Psoas muscle (tissue), 8 donors: ENCODE results near the gene PLXND1. TPM values are rescaled to one million over a fixed set of nuclear protein-coding genes. Genes with fewer than 3 reads are reported as not detected.

ENCODE experiments used
- ATAC-seq, 4 donors: fragments of 200-7000 bp; cut with Tn5 transposase; one replicate each; pipeline ENCODE4 v1.9.1; 2020; ENCODE audit warnings: moderate library complexity in 3 of 4, mild to moderate bottlenecking in 2 of 4
- DNase-seq, 2 donors: peaks; one replicate each; pipeline ENCODE4 v3.0.0-alpha.2; 2020
- H3K27ac ChIP-seq: fragments of 200-600 bp; one replicate; pipeline ENCODE4 v1.8.0; 2022
- H3K27me3 ChIP-seq, 3 donors: fragments of 200-600 bp in 1 of 3; one replicate each; pipeline versions ENCODE4 v1.6.1 to v1.8.0; 2013 to 2022; ENCODE audit warnings: low read length in 2 of 3, mild to moderate bottlenecking in 2 of 3, moderate library complexity in 1 of 3; ENCODE audit not compliant: insufficient read depth in 3 of 3
- H3K36me3 ChIP-seq, 2 donors: fragments of 200-600 bp in 1 of 2; one replicate each; pipeline versions ENCODE4 v1.6.1 to v1.8.0; 2013 to 2022; ENCODE audit warnings: low read depth in 1 of 2, mild to moderate bottlenecking in 1 of 2, moderate library complexity in 1 of 2; ENCODE audit not compliant: insufficient read depth in 1 of 2
- H3K4me1 ChIP-seq: fragments of 200-600 bp; one replicate; pipeline ENCODE4 v1.8.0; 2022
- H3K4me3 ChIP-seq: fragments of 200-600 bp; one replicate; pipeline ENCODE4 v1.8.0; 2022; ENCODE audit warnings: mild to moderate bottlenecking
- H3K9me3 ChIP-seq: fragments of 200-600 bp; one replicate; pipeline ENCODE4 v1.8.0; 2022
- WGBS, 3 donors: extraction: QIAGEN DNeasy Blood & Tissue Kit; methylation state at CpG; one replicate each; pipeline versions ENCODE4 v1.1.6 to v1.1.7; 2013; 5-methylcytosine and 5-hydroxymethylcytosine counted together
- intact Hi-C, 2 donors: fragments of 100-400 bp; cut with DNase I; formaldehyde crosslinking; loops; one replicate each; pipeline versions ENCODE4 v1.11.0 to v1.14.2; 2022
- polyA plus RNA-seq, 3 donors: library from polyadenylated mRNA; stranded (reverse); fragments of 200-250 nt; gene quantifications; one replicate each; pipeline ENCODE4 v1.2.3, GENCODE V29; 2013
- total RNA-seq, 4 donors: library from RNA; stranded (reverse); fragmentation: NEBNext Ultra II Directional in 2 of 4; extraction: Animal tissue kit (Norgen Biotek cat#: 25700) in 2 of 4; gene quantifications; one replicate each; pipeline versions ENCODE4 v1.2.1 to v1.2.4, GENCODE V29; 2021 to 2023
- TF ChIP-seq, protein P1 (sequence below): fragments of 200-600 bp; IDR thresholded peaks from one replicate; pipeline ENCODE4 v1.8.0; 2022; ENCODE audit warnings: antibody characterized with exemption
- donor health status: healthy with polysubstance abuse.
- donor health status: DM: no; HTN: no; CAD: no; lungs with moderate emphysema.
- donor health status: Bipolar disorder and iron deficiency.
- donor health status: healthy.
- donor health status: DM: yes; HTN: yes; CAD: no.
- donor health status: DM: no; HTN: no; CAD: no.
- donor health status: DM: no; HTN: no; CAD: no.
- donor health status: DM: yes; HTN: yes; CAD: no.

Gene PLXND1
- total and polyA plus RNA-seq, 7 donors: 15.5 to 49.9 (median 28.2) TPM

DNA sequence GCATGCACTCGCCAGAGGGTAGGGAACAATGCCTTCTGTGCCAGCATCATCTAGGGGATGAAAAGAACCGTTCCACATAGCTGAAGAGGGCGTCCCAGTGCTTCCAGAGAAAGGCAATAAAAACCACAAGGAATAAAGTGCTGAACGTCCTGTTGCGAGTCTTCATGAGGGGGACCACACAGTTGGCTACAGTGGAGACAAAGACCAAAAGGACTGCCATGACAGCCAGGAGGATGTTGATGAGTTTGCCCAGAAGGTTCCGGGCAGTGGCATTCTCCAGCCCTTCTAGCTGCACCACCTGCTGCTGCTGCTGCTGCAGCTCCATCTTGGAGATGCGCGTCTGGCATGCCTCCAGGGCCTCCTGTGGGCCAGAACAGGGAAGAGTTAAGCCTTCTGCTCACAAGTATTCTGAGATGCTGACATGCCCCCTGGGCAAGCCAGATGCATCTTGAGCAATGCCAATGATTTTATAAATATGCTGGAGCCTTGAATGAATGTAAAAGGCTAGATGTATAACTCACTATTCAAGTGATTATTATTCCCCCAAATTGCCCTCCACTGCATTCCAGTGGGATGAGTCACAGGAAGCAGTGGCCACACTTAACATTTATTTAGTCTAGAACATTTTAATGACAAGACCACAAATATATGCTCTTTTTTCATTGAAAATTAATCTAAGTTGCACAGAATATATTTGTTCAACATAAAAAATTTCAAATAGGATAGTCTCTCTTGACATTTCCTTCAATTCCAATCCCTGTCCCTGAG is 45.1 kb upstream of the PLXND1 start:
- ATAC-seq: peak; percentile 57 to 78 (median 64)
- H3K4me3 ChIP-seq: no peak overlapping the region
- no peaks in the 10 kb centered on the region for H3K9me3 ChIP-seq
- intact Hi-C loops: loop anchor here (2.0 to 5.0 kb wide), 3 partner anchors 71 to 281 kb away; no protein-coding TSS in a partner anchor
- H3K36me3 ChIP-seq: peaks cover 0 to 24% of the 10 kb centered on the region in 2 donors
- H3K27ac ChIP-seq: peak overlapping the region; percentile 56
- TF ChIP-seq, protein P1, sequence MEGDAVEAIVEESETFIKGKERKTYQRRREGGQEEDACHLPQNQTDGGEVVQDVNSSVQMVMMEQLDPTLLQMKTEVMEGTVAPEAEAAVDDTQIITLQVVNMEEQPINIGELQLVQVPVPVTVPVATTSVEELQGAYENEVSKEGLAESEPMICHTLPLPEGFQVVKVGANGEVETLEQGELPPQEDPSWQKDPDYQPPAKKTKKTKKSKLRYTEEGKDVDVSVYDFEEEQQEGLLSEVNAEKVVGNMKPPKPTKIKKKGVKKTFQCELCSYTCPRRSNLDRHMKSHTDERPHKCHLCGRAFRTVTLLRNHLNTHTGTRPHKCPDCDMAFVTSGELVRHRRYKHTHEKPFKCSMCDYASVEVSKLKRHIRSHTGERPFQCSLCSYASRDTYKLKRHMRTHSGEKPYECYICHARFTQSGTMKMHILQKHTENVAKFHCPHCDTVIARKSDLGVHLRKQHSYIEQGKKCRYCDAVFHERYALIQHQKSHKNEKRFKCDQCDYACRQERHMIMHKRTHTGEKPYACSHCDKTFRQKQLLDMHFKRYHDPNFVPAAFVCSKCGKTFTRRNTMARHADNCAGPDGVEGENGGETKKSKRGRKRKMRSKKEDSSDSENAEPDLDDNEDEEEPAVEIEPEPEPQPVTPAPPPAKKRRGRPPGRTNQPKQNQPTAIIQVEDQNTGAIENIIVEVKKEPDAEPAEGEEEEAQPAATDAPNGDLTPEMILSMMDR: no peak
- DNase-seq: peak; percentile 45 to 65
- WGBS, 3 donors: 37 to 59% (median 44%) methylated on average over 8 of the region's 8 CpGs
- no peaks in the 10 kb centered on the region for H3K27me3 ChIP-seq
- peaks cover 51% of the 10 kb centered on the region for H3K4me1 ChIP-seq

DNA sequence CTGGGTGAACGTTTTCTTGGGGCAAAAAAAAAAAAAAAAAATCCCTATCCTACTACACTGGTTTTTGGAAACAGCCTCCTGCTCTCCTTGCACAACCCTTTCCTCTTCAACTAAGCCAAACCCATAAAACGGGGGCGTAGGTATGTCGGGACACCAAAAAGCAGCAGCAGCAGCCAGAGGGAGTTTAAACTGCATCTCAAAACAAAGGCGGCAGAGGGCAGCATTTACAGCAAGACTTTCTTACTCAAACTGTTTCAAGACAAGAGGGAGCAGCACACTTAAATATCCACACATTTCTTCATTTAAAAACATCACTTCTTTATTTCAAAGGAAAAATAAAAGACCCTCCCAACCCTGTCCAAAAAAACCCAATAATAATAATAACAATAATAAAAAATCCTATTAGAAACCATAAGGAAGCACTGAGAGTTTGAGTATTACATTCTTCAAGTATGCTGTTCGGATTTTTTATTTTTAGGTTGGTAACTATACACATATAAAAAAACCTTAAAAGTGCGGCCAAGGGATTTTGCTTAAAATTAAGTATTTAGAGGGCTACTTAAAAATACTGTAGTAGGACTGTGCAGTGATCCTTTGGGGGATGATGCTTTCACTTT is 43.9 kb upstream of the PLXND1 start:
- TF ChIP-seq, protein P1: peak; percentile 64

DNA sequence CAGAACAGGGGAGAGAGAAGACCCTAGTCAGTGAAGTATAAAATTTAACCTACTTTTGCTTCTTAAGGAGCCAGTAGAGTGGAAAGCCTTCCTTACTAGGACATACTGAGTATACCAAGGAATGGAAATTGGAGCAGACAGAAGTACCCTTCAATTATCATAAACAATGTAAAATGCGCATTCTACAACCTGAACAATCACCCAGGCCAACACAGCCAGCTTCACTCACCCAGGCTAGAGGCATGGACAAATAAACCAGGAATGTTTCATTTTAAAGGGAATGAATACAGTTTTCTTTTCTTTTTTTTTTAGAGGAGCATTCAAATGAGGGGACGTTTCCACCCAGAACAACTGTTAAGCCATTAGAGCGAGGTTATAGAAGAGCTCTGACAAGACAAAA is 41.9 kb upstream of the PLXND1 start:
- H3K9me3 ChIP-seq: no peaks in the 10 kb centered on the region
- H3K4me1 ChIP-seq: peaks cover 30% of the 10 kb centered on the region
- ATAC-seq (no peak), DNase-seq (no peak)
- H3K36me3 ChIP-seq: peaks cover 0 to 11% of the 10 kb centered on the region in 2 donors
- TF ChIP-seq, protein P1: no peak
- 81 to 93% (median 82%) methylated on average over 3 of the region's 3 CpGs for WGBS, 3 donors
- no peaks in the 10 kb centered on the region for H3K27me3 ChIP-seq
- H3K4me3 ChIP-seq: no peak overlapping the region
- no peak overlapping the region for H3K27ac ChIP-seq
- intact Hi-C loops: no loop called here

More for the DNA sequence above, 43.9 kb upstream of the PLXND1 start:
- DNase-seq (peak; percentile 66 to 72), ATAC-seq (peak; percentile 53 to 81 (median 71))
- H3K9me3 ChIP-seq: no peaks in the 10 kb centered on the region
- H3K27me3 ChIP-seq: no peaks in the 10 kb centered on the region
- H3K4me3 ChIP-seq: no peak overlapping the region
- peaks cover 0 to 24% of the 10 kb centered on the region in 2 donors for H3K36me3 ChIP-seq
- WGBS, 3 donors: 26 to 31% (median 30%) methylated on average over 7 of the region's 7 CpGs
- peaks cover 44% of the 10 kb centered on the region for H3K4me1 ChIP-seq
- intact Hi-C loops: loop anchor here (1.0 to 5.0 kb wide), 4 partner anchors 72 to 282 kb away; no protein-coding TSS in a partner anchor
- H3K27ac ChIP-seq: no peak overlapping the region

DNA sequence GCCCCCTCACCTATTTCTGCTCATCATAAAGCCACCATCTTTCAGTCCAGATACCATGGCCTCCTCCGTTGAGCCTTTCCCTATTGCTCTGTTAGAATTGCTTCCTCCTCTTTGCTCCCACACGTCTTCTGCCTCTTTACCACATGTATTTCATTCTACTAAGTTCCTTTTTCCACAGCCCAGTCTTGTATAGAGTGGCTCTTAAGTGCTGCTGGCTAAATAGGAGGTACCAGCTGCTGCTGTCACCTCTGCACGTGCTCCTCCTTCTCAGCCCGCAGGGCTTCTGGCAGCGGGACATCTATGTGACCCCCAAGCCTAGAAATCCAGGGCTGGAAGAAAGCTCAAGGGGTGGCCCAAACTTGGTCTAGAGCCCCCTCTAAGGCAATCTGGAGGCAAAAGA is 38.8 kb upstream of the PLXND1 start:
- WGBS, 3 donors: 49 to 52% (median 50%) methylated on average over 5 of the region's 5 CpGs
- TF ChIP-seq, protein P1: no peak
- Histone ChIP-seq H3K4me1 (peaks cover 6% of the 10 kb centered on the region), H3K9me3 (no peaks in the 10 kb centered on the region), H3K36me3 (no peaks in the 10 kb centered on the region), H3K27me3 (no peaks in the 10 kb centered on the region), H3K4me3 (no peak overlapping the region), H3K27ac (no peak overlapping the region)
- DNase-seq (no peak), ATAC-seq (no peak)
- intact Hi-C loops: no loop called here
